ENCODE data around the gene CDK2AP2.

The CDK2AP2 gene

DNA sequence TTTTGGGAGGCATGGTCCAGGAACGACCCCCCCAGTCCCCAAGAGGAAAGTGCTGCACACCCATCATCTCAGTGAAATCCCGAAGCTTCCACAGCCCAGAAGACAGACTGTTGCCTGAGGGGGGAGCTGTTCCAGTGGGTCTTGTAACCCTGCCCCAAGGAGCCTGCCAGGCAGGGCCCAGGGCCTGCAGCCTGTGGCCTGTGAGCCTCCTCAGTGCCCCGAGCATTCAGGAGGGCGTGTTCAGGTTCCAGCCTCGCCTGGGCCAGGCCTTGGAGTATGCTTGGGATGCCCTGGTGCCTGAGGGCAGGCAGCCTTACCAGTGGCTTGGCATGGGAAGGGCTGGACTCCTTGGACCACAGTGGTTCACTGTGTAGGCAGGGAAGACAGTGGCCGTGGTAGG is 33.2 kb upstream of the CDK2AP2 start:
- peaks cover 7% of the 10 kb centered on the region for H3K4me1 ChIP-seq (ENCODE audit: control insufficient read depth, insufficient read depth, low read length)
- peaks cover 13% of the 10 kb centered on the region for H3K9me3 ChIP-seq (ENCODE audit: control insufficient read depth, insufficient read depth, low read depth, low read length)
- H3K27ac ChIP-seq (ENCODE audit: low read depth, low read length), result no peak overlapping the region
- H3K9ac ChIP-seq (ENCODE audit: low read length), result no peak overlapping the region
- no peak overlapping the region for H3K4me3 ChIP-seq (ENCODE audit: low read depth, low read length)
- H3K27me3 ChIP-seq (ENCODE audit: control insufficient read depth, insufficient read depth, low read length), result no peaks in the 10 kb centered on the region
- no peaks in the 10 kb centered on the region for H3K36me3 ChIP-seq (ENCODE audit: control insufficient read depth, insufficient read depth, low read length)

GRCh38 chr11:67539550-67539949 is 31.6 kb upstream of the CDK2AP2 start:
- peaks cover 26% of the 10 kb centered on the region for H3K9me3 ChIP-seq (ENCODE audit: control insufficient read depth, insufficient read depth, low read depth, low read length)

DNA sequence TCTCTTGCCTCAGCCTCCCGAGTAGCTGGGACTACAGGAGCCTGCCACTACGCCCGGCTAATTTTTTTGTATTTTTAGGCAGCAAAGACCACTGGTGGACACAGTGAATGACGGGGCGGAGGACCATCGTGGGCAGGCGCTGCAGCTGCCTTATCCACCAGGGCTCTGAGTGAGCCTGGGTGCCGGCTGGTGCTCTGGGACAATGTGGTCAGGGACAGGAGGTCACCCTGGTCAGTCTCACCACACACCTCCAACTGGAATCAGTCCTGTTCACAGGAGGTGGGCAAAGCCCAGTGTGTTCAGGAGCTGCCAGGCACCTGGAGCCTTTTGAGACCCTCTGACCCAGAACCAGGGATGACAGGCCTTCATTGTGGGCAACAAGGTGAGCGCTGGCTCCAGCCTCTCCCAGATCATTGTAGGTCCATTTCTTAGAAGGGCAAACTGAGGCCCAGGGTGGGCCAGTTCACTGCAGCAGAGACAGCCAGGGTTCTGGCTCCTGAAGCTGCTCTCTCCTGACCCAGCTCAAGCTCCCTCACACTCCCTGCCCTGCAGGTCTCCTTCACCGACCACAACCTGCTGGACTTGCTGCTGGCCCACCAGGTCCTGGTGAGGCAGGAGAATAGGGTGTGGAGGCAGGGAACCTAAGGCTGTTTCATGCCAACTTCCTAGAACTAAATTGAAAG is 31.0 kb upstream of the CDK2AP2 start:
- Histone ChIP-seq H3K4me1 (ENCODE audit: control insufficient read depth, insufficient read depth, low read length) (peaks cover 7% of the 10 kb centered on the region), H3K36me3 (ENCODE audit: control insufficient read depth, insufficient read depth, low read length) (no peaks in the 10 kb centered on the region), H3K9me3 (ENCODE audit: control insufficient read depth, insufficient read depth, low read depth, low read length) (peaks cover 30% of the 10 kb centered on the region), H3K9ac (ENCODE audit: low read length) (no peak overlapping the region), H3K27ac (ENCODE audit: low read depth, low read length) (no peak overlapping the region), H3K27me3 (ENCODE audit: control insufficient read depth, insufficient read depth, low read length) (no peaks in the 10 kb centered on the region), H3K4me3 (ENCODE audit: low read depth, low read length) (no peak overlapping the region)

More at GRCh38 chr11:67539550-67539949, 31.6 kb upstream of the CDK2AP2 start:
- H3K36me3 ChIP-seq (ENCODE audit: control insufficient read depth, insufficient read depth, low read length), result no peaks in the 10 kb centered on the region
- no peak overlapping the region for H3K9ac ChIP-seq (ENCODE audit: low read length)
- no peaks in the 10 kb centered on the region for H3K27me3 ChIP-seq (ENCODE audit: control insufficient read depth, insufficient read depth, low read length)
- H3K4me3 ChIP-seq (ENCODE audit: low read depth, low read length), result no peak overlapping the region
- no peak overlapping the region for H3K27ac ChIP-seq (ENCODE audit: low read depth, low read length)
- H3K4me1 ChIP-seq (ENCODE audit: control insufficient read depth, insufficient read depth, low read length), result peaks cover 7% of the 10 kb centered on the region

DNA sequence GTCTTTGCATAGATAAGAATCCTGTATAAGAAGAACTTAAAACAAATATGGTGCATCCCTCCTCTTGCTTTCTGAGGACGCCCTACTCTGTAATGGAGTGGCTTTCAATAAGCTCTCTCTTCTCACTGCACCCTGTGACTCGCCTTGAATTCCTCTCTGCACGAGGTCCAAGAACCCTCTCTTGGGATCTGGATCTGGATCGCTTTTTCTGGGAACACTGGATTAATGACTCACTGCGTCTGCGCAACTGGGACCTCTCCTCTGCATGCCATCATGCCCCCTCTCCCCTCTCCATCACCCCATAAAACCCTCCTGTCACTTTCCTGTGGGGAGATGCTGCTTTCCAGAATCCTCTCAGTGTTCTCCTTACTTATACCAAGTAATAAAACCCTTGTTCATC is 30.3 kb upstream of the CDK2AP2 start:
- no peak overlapping the region for H3K9ac ChIP-seq (ENCODE audit: low read length)
- peaks cover 6% of the 10 kb centered on the region for H3K4me1 ChIP-seq (ENCODE audit: control insufficient read depth, insufficient read depth, low read length)
- no peak overlapping the region for H3K4me3 ChIP-seq (ENCODE audit: low read depth, low read length)
- H3K27ac ChIP-seq (ENCODE audit: low read depth, low read length), result no peak overlapping the region
- no peaks in the 10 kb centered on the region for H3K27me3 ChIP-seq (ENCODE audit: control insufficient read depth, insufficient read depth, low read length)
- no peaks in the 10 kb centered on the region for H3K36me3 ChIP-seq (ENCODE audit: control insufficient read depth, insufficient read depth, low read length)
- H3K9me3 ChIP-seq (ENCODE audit: control insufficient read depth, insufficient read depth, low read depth, low read length), result peaks cover 37% of the 10 kb centered on the region

DNA sequence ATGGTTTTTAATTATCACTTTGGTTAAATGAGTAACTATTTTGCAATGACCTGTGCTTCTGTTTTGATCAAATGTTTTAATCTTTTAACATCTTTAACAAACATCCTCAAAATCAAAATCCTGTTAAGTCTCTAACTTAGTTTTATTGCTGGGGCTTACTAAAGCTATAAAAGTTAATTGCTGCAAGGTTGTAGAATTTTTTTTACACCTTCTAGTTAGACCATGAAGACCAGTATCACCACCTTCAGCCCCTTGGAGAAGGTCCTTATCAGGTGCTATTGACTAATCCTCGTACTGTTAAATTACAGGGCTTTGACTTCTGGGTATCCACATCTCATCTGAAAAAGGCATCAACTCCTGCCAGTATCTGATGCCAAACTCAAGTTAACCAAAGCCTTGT is 27.6 kb upstream of the CDK2AP2 start:
- Histone ChIP-seq H3K9ac (ENCODE audit: low read length) (no peak overlapping the region), H3K27ac (ENCODE audit: low read depth, low read length) (no peak overlapping the region), H3K9me3 (ENCODE audit: control insufficient read depth, insufficient read depth, low read depth, low read length) (peaks cover 51% of the 10 kb centered on the region), H3K4me3 (ENCODE audit: low read depth, low read length) (no peak overlapping the region), H3K36me3 (ENCODE audit: control insufficient read depth, insufficient read depth, low read length) (no peaks in the 10 kb centered on the region), H3K27me3 (ENCODE audit: control insufficient read depth, insufficient read depth, low read length) (no peaks in the 10 kb centered on the region), H3K4me1 (ENCODE audit: control insufficient read depth, insufficient read depth, low read length) (no peaks in the 10 kb centered on the region)

DNA sequence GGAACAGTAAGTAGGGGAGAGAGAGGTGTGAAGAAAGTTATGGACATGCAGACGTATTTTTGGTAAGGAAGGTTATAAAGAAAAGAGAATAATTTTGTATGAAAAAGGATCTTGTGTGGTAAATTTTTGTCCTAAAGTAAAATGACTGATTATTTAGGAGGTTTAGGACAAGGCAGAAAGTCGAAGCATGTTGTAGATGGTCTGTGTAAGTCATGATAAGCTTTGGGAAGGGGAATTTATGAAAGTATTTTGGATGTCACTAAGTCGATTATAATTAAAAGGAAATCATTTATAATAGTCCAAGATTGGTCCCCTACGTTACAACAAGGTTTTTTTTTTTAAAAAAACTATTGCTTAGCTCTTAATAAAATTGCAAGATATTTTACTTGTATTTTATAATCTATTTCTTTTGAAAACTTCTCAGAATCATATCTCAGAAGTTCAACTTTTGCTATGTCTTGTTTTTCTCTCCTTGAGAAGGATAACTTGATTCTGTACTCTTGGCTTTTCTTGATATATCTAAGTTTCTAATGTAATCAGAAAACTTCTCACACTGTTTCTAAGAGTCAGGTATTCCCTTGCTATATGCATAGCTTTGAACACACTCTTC is 26.2 kb upstream of the CDK2AP2 start:
- Histone ChIP-seq H3K27me3 (ENCODE audit: control insufficient read depth, insufficient read depth, low read length) (no peaks in the 10 kb centered on the region), H3K9ac (ENCODE audit: low read length) (no peak overlapping the region), H3K9me3 (ENCODE audit: control insufficient read depth, insufficient read depth, low read depth, low read length) (peaks cover 47% of the 10 kb centered on the region), H3K4me1 (ENCODE audit: control insufficient read depth, insufficient read depth, low read length) (no peaks in the 10 kb centered on the region), H3K27ac (ENCODE audit: low read depth, low read length) (no peak overlapping the region), H3K4me3 (ENCODE audit: low read depth, low read length) (no peak overlapping the region), H3K36me3 (ENCODE audit: control insufficient read depth, insufficient read depth, low read length) (no peaks in the 10 kb centered on the region)

- H3K4me3 ChIP-seq (ENCODE audit: low read depth, low read length), result no peak overlapping the region
- no peak overlapping the region for H3K9ac ChIP-seq (ENCODE audit: low read length)
- H3K4me1 ChIP-seq (ENCODE audit: control insufficient read depth, insufficient read depth, low read length), result no peaks in the 10 kb centered on the region
- H3K36me3 ChIP-seq (ENCODE audit: control insufficient read depth, insufficient read depth, low read length), result no peaks in the 10 kb centered on the region
- peaks cover 47% of the 10 kb centered on the region for H3K9me3 ChIP-seq (ENCODE audit: control insufficient read depth, insufficient read depth, low read depth, low read length)
- no peak overlapping the region for H3K27ac ChIP-seq (ENCODE audit: low read depth, low read length)
- H3K27me3 ChIP-seq (ENCODE audit: control insufficient read depth, insufficient read depth, low read length), result no peaks in the 10 kb centered on the region
Measured at GRCh38 chr11:67532889-67533288, 24.9 kb upstream of the CDK2AP2 start.

DNA sequence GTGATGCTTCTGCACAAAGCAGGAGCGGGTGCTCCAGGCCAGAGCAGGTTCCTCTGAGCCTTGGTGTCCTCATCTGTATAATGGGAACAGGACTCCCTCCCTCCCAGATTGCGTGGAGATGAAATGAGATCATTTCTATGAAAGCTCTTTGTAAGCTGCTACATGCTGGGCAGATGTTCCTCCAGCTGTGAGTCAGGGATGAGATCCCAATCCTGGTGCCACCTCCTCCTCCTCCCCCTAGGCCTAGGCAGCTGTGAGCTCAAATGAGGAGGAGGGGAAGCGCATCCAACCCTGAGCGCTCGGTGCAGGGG is 22.3 kb upstream of the CDK2AP2 start:
- Histone ChIP-seq H3K4me1 (ENCODE audit: control insufficient read depth, insufficient read depth, low read length) (no peaks in the 10 kb centered on the region), H3K9ac (ENCODE audit: low read length) (no peak overlapping the region), H3K9me3 (ENCODE audit: control insufficient read depth, insufficient read depth, low read depth, low read length) (peaks cover 35% of the 10 kb centered on the region), H3K27me3 (ENCODE audit: control insufficient read depth, insufficient read depth, low read length) (no peaks in the 10 kb centered on the region; the same call in 1 of the 2 replicates), H3K36me3 (ENCODE audit: control insufficient read depth, insufficient read depth, low read length) (no peaks in the 10 kb centered on the region), H3K27ac (ENCODE audit: low read depth, low read length) (no peak overlapping the region), H3K4me3 (ENCODE audit: low read depth, low read length) (no peak overlapping the region)

GRCh38 chr11:67528376-67528775 is 20.4 kb upstream of the CDK2AP2 start:
- Histone ChIP-seq H3K4me3 (ENCODE audit: low read depth, low read length) (no peak overlapping the region), H3K27ac (ENCODE audit: low read depth, low read length) (no peak overlapping the region), H3K9me3 (ENCODE audit: control insufficient read depth, insufficient read depth, low read depth, low read length) (peaks cover 22% of the 10 kb centered on the region), H3K9ac (ENCODE audit: low read length) (no peak overlapping the region), H3K4me1 (ENCODE audit: control insufficient read depth, insufficient read depth, low read length) (no peaks in the 10 kb centered on the region), H3K36me3 (ENCODE audit: control insufficient read depth, insufficient read depth, low read length) (no peaks in the 10 kb centered on the region), H3K27me3 (ENCODE audit: control insufficient read depth, insufficient read depth, low read length) (no peaks in the 10 kb centered on the region; the same call in 1 of the 2 replicates)

DNA sequence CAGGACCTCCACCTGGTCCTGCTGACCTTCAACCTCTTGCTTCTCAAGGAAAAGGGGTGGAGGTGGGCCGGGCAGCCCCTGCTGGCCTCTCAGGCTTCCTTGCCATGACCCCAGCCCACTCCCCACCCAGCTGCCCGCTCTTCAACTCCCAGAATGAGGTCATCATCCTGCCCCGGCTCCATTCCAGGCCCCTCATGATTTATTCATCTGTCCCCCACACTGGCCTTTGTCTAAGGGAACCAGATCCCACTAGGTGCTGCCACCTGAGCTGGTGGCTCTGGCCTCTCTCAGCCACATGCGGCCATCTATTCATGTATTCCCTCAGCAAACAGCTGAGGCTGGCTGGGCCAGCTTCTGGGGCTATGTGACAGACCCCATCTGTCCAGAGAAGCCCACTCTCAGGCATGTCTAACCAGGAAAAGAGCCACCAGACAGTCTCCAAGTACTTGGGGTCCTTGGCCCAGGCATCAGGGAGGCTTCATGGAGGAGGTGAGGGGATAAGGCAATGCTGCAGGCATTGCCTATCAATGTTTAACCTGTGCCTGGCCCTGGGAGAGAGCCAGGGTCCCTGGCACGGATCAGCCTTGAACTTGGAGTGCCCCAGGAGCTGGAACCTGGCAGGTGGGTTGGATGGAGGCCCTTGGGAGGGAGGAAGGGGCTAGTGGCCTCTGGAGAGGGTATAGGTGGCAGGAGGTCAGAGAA is 17.5 kb upstream of the CDK2AP2 start:
- Histone ChIP-seq H3K27ac (ENCODE audit: low read depth, low read length) (no peak overlapping the region), H3K27me3 (ENCODE audit: control insufficient read depth, insufficient read depth, low read length) (no peaks in the 10 kb centered on the region; the same call in 1 of the 2 replicates), H3K9ac (ENCODE audit: low read length) (no peak overlapping the region), H3K4me1 (ENCODE audit: control insufficient read depth, insufficient read depth, low read length) (no peaks in the 10 kb centered on the region), H3K36me3 (ENCODE audit: control insufficient read depth, insufficient read depth, low read length) (no peaks in the 10 kb centered on the region), H3K4me3 (ENCODE audit: low read depth, low read length) (no peak overlapping the region), H3K9me3 (ENCODE audit: control insufficient read depth, insufficient read depth, low read depth, low read length) (peaks cover 7% of the 10 kb centered on the region; the same call in 1 of the 2 replicates)

GRCh38 chr11:67524480-67524808 is 16.5 kb upstream of the CDK2AP2 start:
- Histone ChIP-seq H3K27ac (ENCODE audit: low read depth, low read length) (no peak overlapping the region), H3K27me3 (ENCODE audit: control insufficient read depth, insufficient read depth, low read length) (no peaks in the 10 kb centered on the region; the same call in 1 of the 2 replicates), H3K4me1 (ENCODE audit: control insufficient read depth, insufficient read depth, low read length) (no peaks in the 10 kb centered on the region), H3K9ac (ENCODE audit: low read length) (no peak overlapping the region), H3K9me3 (ENCODE audit: control insufficient read depth, insufficient read depth, low read depth, low read length) (peaks cover 7% of the 10 kb centered on the region; the same call in 1 of the 2 replicates), H3K4me3 (ENCODE audit: low read depth, low read length) (no peak overlapping the region), H3K36me3 (ENCODE audit: control insufficient read depth, insufficient read depth, low read length) (no peaks in the 10 kb centered on the region)

Measured in HUES6 (cell line).